ENCODE data around the gene LONP2.

DNA sequence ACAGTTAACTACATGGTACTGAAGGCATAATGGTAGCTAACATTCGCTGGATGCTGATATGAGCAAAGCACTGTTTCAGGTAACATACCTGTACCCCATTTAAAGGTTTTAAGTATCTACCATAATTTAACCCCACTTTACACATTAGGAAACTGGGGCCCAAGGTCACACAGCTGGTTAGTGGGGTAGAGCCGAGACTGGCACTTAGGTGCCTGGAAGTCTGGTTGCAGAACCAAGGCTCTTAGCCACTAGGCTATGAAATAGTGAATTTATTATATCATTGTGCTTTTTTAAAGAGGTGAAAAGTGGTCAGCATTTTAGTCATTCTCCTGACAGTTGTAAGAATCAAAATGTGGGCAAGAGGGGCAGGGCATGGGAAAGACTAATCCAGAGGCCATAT lies 115.9 kb downstream of the LONP2 start:
- TF ChIP-seq CTCF (IDR thresholded peaks at IDR 0.05): no peak
- TF ChIP-seq POLR2A (IDR thresholded peaks at IDR 0.05): no peak
